ENCODE results near the gene MLLT1.
"Not testable (repeated sequence)": the region's sequence is repeated elsewhere in the genome, so short reads cannot be mapped to it uniquely, and the experiment has no call there.

Gene MLLT1

DNA sequence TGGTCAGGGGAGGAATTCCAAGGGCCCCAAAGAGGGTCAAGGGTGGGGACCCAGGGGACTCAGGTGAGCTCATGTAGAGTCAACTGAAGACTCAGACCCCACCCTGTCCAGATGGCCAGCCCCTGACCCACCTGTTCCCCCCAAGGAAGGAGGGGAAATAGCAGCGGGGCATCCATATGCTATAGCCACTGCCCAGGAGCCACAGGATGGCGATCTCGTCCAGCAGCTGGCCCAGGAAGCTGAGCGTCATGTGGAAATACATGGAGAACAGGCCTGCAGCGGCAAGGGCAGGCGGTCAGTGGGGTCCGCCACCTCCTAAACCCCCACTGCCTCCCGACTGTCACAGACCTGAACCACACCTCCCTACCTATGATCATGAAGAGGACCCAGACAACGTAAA, 32.2 kb upstream of the MLLT1 start:
- DNase-seq (ENCODE audit: insufficient read length, low spot score) (no peak), FAIRE-seq (no peak)
- TF ChIP-seq POLR2AphosphoS5 (IDR thresholded peaks at IDR 0.05; ENCODE audit: low read depth, low read length) (no peak), PAX5 (IDR thresholded peaks at IDR 0.05; ENCODE audit: insufficient read depth, low read length, severe bottlenecking) (no peak), SPI1 (IDR thresholded peaks at IDR 0.05; ENCODE audit: low read depth, low read length) (no peak), POLR2A (IDR thresholded peaks at IDR 0.05; ENCODE audit: low read depth, low read length) (no peak), TAF1 (IDR thresholded peaks at IDR 0.05; ENCODE audit: low read depth, low read length) (no peak), POU2F2 (IDR thresholded peaks at IDR 0.05; ENCODE audit: low read depth, low read length) (no peak)

DNA sequence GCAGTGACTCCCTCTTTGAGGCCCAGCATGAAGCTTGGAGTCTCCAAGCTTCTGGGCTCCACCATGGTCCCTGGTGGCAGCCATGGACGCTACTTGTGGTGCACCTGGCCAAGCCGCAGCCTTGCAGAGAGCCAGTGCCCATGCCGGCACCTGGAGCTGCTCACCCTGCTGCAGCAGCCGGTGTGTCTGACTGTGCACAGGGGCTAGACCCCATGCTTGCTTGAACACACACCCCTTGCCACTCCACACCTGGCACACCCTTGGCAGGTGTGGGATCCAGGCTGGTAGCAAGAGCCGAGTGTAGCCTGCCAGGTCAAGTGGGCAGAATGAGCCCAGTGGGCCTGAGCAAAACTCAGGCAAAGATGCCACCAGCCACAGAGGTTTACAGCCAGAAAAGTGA, 18.6 kb upstream of the MLLT1 start:
- DNase-seq (ENCODE audit: insufficient read length, low spot score) (no peak), FAIRE-seq (no peak)
- TF ChIP-seq POU2F2 (IDR thresholded peaks at IDR 0.05; ENCODE audit: low read depth, low read length): no peak
- no peak for TF ChIP-seq TAF1 (IDR thresholded peaks at IDR 0.05; ENCODE audit: low read depth, low read length)
- no peak for TF ChIP-seq PAX5 (IDR thresholded peaks at IDR 0.05; ENCODE audit: insufficient read depth, low read length, severe bottlenecking)
- no peak for TF ChIP-seq SPI1 (IDR thresholded peaks at IDR 0.05; ENCODE audit: low read depth, low read length)
- no peak for TF ChIP-seq POLR2AphosphoS5 (IDR thresholded peaks at IDR 0.05; ENCODE audit: low read depth, low read length)
- no peak for TF ChIP-seq POLR2A (IDR thresholded peaks at IDR 0.05; ENCODE audit: low read depth, low read length)

- TF ChIP-seq POU2F2 (IDR thresholded peaks at IDR 0.05; ENCODE audit: low read depth, low read length) (no peak), POLR2A (IDR thresholded peaks at IDR 0.05; ENCODE audit: low read depth, low read length) (no peak), POLR2AphosphoS5 (IDR thresholded peaks at IDR 0.05; ENCODE audit: low read depth, low read length) (no peak), SPI1 (IDR thresholded peaks at IDR 0.05; ENCODE audit: low read depth, low read length) (no peak), TAF1 (IDR thresholded peaks at IDR 0.05; ENCODE audit: low read depth, low read length) (no peak), PAX5 (IDR thresholded peaks at IDR 0.05; ENCODE audit: insufficient read depth, low read length, severe bottlenecking) (no peak)
- DNase-seq (ENCODE audit: insufficient read length, low spot score): no peak
- no peak for FAIRE-seq
These were observed 17.4 kb upstream of the MLLT1 start for GRCh38 chr19:6297202-6297601.

DNA sequence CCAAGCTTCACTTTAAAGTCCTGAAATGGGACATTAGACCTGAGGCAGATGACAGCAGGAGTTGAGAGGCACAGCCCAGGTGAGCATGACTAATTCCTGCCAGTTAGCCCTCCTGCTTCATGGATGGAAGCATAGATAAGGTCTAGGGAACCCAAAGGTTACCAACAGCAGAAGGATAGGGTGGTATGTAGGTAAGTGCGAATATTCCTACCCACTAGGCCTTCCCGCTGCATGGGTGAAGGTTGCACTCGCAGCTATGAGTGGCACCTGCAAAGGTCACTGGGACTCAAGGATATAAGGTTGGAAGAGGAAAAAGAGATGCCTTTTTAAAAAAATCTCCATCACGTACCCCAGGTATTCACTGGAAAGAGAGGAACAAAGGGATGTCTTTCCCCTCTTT, 12.2 kb upstream of the MLLT1 start:
- no peak for TF ChIP-seq POLR2A (IDR thresholded peaks at IDR 0.05; ENCODE audit: low read depth, low read length)
- no peak for TF ChIP-seq TAF1 (IDR thresholded peaks at IDR 0.05; ENCODE audit: low read depth, low read length)
- no peak for TF ChIP-seq SPI1 (IDR thresholded peaks at IDR 0.05; ENCODE audit: low read depth, low read length)
- TF ChIP-seq POU2F2 (IDR thresholded peaks at IDR 0.05; ENCODE audit: low read depth, low read length): no peak
- no peak for TF ChIP-seq PAX5 (IDR thresholded peaks at IDR 0.05; ENCODE audit: insufficient read depth, low read length, severe bottlenecking)
- TF ChIP-seq POLR2AphosphoS5 (IDR thresholded peaks at IDR 0.05; ENCODE audit: low read depth, low read length): no peak
- DNase-seq (ENCODE audit: insufficient read length, low spot score) (no peak), FAIRE-seq (no peak)

- FAIRE-seq (no peak), DNase-seq (ENCODE audit: insufficient read length, low spot score) (no peak)
- TF ChIP-seq TAF1 (IDR thresholded peaks at IDR 0.05; ENCODE audit: low read depth, low read length): no peak
- TF ChIP-seq POU2F2 (IDR thresholded peaks at IDR 0.05; ENCODE audit: low read depth, low read length): no peak
- TF ChIP-seq POLR2A (IDR thresholded peaks at IDR 0.05; ENCODE audit: low read depth, low read length): no peak
These were observed 9.0 kb upstream of the MLLT1 start for GRCh38 chr19:6288737-6289136.

DNA sequence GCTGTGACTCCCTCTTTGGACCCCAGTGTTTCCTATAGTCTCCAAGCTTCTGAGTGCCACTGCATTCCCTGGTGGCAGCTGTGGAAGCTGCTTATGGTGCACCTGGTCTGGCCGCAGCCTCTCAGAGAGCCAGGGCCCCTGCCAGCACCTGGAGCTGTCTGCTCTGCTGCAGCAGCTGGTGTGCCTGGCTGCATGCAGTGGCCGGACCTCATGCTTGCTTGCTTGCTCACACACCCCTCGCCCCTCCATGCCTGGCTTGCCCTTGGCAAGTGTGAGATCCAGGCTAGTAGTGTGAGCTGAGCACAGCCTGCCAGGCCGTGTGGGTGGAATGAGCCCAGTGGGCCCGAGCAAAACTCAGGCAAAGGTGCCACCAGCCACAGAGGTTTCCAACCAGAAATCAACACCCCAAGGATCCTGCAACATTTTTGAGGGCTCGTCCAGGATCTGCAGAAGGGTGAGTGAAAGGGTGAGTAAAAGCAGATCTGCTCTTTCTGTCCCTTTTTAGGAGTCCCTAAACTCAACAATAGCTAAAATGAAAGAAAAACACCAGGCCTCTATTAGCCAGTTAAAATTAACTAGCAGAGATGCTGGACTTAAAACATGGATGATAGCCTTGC, 7.6 kb upstream of the MLLT1 start:
- FAIRE-seq: no peak
- TF ChIP-seq POU2F2 (IDR thresholded peaks at IDR 0.05; ENCODE audit: low read depth, low read length) (no peak), TAF1 (IDR thresholded peaks at IDR 0.05; ENCODE audit: low read depth, low read length) (no peak), PAX5 (IDR thresholded peaks at IDR 0.05; ENCODE audit: insufficient read depth, low read length, severe bottlenecking) (no peak), POLR2AphosphoS5 (IDR thresholded peaks at IDR 0.05; ENCODE audit: low read depth, low read length) (no peak), POLR2A (IDR thresholded peaks at IDR 0.05; ENCODE audit: low read depth, low read length) (no peak), SPI1 (IDR thresholded peaks at IDR 0.05; ENCODE audit: low read depth, low read length) (no peak)
- DNase-seq (ENCODE audit: insufficient read length, low spot score): no peak

- FAIRE-seq: no peak
- TF ChIP-seq POLR2A (IDR thresholded peaks at IDR 0.05; ENCODE audit: low read depth, low read length) (no peak), TAF1 (IDR thresholded peaks at IDR 0.05; ENCODE audit: low read depth, low read length) (no peak), PAX5 (IDR thresholded peaks at IDR 0.05; ENCODE audit: insufficient read depth, low read length, severe bottlenecking) (no peak), POU2F2 (IDR thresholded peaks at IDR 0.05; ENCODE audit: low read depth, low read length) (no peak), POLR2AphosphoS5 (IDR thresholded peaks at IDR 0.05; ENCODE audit: low read depth, low read length) (no peak), SPI1 (IDR thresholded peaks at IDR 0.05; ENCODE audit: low read depth, low read length) (no peak)
- no peak for DNase-seq (ENCODE audit: insufficient read length, low spot score)
These were observed 6.9 kb upstream of the MLLT1 start for GRCh38 chr19:6286676-6287075.

- DNase-seq (ENCODE audit: insufficient read length, low spot score); FAIRE-seq: not testable (repeated sequence)
These were observed 2.6 kb upstream of the MLLT1 start for GRCh38 chr19:6282393-6282792.

DNA sequence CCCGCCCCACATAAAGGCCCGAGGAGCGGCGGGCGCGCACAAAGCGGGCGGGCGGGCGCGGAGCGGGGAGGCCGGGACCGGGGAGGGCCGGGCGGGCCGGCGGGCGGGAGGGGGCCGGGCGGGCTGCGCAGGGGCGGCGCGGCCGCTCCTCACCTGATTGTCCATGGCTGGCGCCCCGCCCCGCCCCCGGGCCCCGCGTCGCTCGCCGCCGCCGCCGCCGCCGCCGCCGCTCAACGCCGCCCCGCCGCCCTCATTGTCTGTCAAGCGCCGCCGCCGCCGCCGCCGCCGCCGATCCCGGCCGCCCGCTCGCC, 200 bp downstream of the MLLT1 start:
- FAIRE-seq: no peak
- no peak for TF ChIP-seq POU2F2 (IDR thresholded peaks at IDR 0.05; ENCODE audit: low read depth, low read length)
- no peak for TF ChIP-seq SPI1 (IDR thresholded peaks at IDR 0.05; ENCODE audit: low read depth, low read length)
- TF ChIP-seq POLR2A (IDR thresholded peaks at IDR 0.05; ENCODE audit: low read depth, low read length): no peak
- TF ChIP-seq TAF1 (IDR thresholded peaks at IDR 0.05; ENCODE audit: low read depth, low read length): no peak
- no peak for DNase-seq (ENCODE audit: insufficient read length, low spot score)

- FAIRE-seq (no peak), DNase-seq (ENCODE audit: insufficient read length, low spot score) (no peak)
- no peak for TF ChIP-seq POLR2A (IDR thresholded peaks at IDR 0.05; ENCODE audit: low read depth, low read length)
- TF ChIP-seq PAX5 (IDR thresholded peaks at IDR 0.05; ENCODE audit: insufficient read depth, low read length, severe bottlenecking): no peak
- no peak for TF ChIP-seq SPI1 (IDR thresholded peaks at IDR 0.05; ENCODE audit: low read depth, low read length)
- no peak for TF ChIP-seq POU2F2 (IDR thresholded peaks at IDR 0.05; ENCODE audit: low read depth, low read length)
- TF ChIP-seq TAF1 (IDR thresholded peaks at IDR 0.05; ENCODE audit: low read depth, low read length): no peak
- no peak for TF ChIP-seq POLR2AphosphoS5 (IDR thresholded peaks at IDR 0.05; ENCODE audit: low read depth, low read length)
These were observed 795 bp downstream of the MLLT1 start for GRCh38 chr19:6278740-6279619.

Measured in GM12891 (cell line).